Endothelial cell of umbilical vein (primary cell): ENCODE results near the gene SLC66A2.

Experiments used
- POLR2A ChIP-seq: IDR thresholded peaks from 2 replicates; pipeline ENCODE4 v1.6.1; 2012; ENCODE audit warnings: low read depth, mild to moderate bottlenecking, control low read depth, low read length
- TF ChIP-seq, protein P1 (sequence below), 2 donors: IDR thresholded peaks; 1 replicate in 1 of 2; 2 replicates in 1 of 2; pipeline ENCODE4 v1.5.1; 2011; ENCODE audit warnings: low read length in 2 of 2, mild to moderate bottlenecking in 2 of 2, moderate library complexity in 2 of 2, control low read depth in 1 of 2, inconsistent platforms in 1 of 2, low read depth in 1 of 2; ENCODE audit not compliant: insufficient read depth in 1 of 2; ENCODE audit errors: extremely low read depth in 1 of 2

- TF ChIP-seq, protein P1, sequence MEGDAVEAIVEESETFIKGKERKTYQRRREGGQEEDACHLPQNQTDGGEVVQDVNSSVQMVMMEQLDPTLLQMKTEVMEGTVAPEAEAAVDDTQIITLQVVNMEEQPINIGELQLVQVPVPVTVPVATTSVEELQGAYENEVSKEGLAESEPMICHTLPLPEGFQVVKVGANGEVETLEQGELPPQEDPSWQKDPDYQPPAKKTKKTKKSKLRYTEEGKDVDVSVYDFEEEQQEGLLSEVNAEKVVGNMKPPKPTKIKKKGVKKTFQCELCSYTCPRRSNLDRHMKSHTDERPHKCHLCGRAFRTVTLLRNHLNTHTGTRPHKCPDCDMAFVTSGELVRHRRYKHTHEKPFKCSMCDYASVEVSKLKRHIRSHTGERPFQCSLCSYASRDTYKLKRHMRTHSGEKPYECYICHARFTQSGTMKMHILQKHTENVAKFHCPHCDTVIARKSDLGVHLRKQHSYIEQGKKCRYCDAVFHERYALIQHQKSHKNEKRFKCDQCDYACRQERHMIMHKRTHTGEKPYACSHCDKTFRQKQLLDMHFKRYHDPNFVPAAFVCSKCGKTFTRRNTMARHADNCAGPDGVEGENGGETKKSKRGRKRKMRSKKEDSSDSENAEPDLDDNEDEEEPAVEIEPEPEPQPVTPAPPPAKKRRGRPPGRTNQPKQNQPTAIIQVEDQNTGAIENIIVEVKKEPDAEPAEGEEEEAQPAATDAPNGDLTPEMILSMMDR (IDR thresholded peaks at IDR 0.05; ENCODE audit: extremely low read depth in 1 of 2, insufficient read depth in 1 of 2, low read depth in 1 of 2, low read length in 2 of 2): no peak
- TF ChIP-seq POLR2A: no peak
Observed at GRCh38 chr18:79927607-79928562, 23.6 kb downstream of the SLC66A2 start.
